ENCODE data around the gene GPR87. TPM values are rescaled to one million over a fixed set of nuclear protein-coding genes. Genes with fewer than 3 reads are reported as not detected.

GPR87 gene, protein sequence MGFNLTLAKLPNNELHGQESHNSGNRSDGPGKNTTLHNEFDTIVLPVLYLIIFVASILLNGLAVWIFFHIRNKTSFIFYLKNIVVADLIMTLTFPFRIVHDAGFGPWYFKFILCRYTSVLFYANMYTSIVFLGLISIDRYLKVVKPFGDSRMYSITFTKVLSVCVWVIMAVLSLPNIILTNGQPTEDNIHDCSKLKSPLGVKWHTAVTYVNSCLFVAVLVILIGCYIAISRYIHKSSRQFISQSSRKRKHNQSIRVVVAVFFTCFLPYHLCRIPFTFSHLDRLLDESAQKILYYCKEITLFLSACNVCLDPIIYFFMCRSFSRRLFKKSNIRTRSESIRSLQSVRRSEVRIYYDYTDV
- total RNA-seq, result 8.2 and 27.1 TPM in 2 replicates

DNA sequence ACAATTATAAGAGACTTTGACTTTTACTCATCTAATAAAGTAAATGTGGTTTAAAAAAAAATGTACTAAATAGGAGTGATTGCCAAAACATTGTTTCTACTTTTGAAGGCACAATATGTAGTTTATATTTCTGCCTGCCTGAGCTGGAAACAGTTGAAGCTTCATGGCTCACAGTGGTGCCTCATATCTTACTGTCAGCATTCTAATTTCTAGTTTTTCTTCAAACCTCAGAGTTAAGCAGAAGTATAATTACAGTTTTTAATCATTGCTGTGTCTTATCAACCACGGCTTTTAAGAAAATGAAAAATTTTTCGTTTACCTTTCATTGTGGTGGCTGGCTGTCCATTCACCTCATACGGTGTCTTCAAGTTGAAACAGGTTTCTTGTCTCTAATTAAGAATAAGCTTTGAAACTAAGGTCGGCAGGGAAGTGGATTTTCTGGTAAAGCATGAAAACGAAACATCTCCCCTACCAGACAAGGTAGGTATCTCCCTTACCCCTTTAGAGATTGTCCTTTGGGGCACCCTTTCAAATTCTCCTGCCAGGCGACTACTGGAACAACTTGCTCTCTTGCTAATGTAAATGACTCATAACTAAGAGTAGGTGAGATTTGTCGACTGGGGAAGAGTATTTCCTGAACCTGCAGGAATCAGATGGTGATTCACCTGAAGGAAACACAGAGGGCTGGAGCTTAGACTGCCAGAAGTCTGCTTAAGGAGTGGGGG lies at the start of gene GPR87:
Gene GPR87, minus strand, starts transcription at position 554 of the 725 bp plus-strand sequence. CDS start 16,720 bp downstream, outside the sequence.

DNA sequence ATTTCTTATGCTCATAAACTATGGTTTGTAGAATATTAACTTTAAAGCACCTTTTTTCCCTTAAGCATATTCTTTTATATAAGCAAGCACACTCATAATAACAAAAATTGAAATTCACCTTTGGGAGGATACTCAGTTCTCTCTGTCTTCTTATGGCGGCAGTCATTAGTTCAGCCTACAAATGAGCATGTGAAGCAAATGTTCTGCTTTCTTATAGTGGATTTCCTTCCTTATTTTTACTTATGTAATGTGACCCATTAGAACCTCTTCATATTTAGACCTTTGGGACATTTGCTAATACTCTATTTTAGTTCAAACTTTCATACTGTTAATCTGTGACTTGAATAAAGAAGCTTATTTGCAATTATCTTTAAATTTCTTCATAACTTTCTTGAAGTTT lies 12.7 kb upstream of the GPR87 start, which contains the start of gene P2RY13:
Gene P2RY13, minus strand, starts transcription at position 187 of the 400 bp plus-strand sequence. Its CDS starts 21 bp downstream, at position 166.

DNA sequence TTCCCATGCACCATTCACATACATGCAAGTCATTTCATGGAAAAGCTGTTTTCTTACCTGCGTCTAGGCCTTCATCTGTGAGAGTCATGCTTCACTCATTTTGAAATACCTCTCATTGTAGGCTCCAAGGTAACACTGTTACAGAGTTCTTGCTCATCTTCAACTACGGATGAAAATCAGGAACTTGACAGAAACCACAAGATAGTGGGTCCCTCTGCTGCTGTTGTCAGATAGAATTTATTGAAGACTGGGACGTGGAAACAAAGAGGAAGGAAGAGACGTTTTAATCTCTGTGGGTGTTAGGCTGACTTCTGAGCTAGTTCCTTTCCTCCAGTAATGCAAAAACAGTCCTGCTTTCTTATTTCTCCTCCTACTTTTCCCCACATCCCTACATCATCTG lies 38.4 kb downstream of the GPR87 start, which contains the start of gene P2RY14:
Gene P2RY14, minus strand, starts transcription at position 313 of the 400 bp plus-strand sequence. CDS start 64,226 bp downstream, outside the sequence.

Other genes starting within 250 kb of the GPR87 start
- gene MED12L, start 231.2 kb downstream of the GPR87 start, total RNA-seq, result under 0.01 and 0.11 TPM in 2 replicates
- gene GPR171, start 113.6 kb downstream of the GPR87 start, total RNA-seq, result not detected in 2 replicates
- not detected in 2 replicates for gene P2RY14, start 38.3 kb downstream of the GPR87 start, total RNA-seq
- gene P2RY13, start 12.7 kb upstream of the GPR87 start, total RNA-seq, result not detected in 2 replicates
- gene P2RY12, start 67.9 kb upstream of the GPR87 start, total RNA-seq, result not detected in 2 replicates
- gene IGSF10, start 144.2 kb upstream of the GPR87 start, total RNA-seq, result not detected in 2 replicates